Measurements from ENCODE around the gene FITM2.
"Not testable (repeated sequence)": the region's sequence is repeated elsewhere in the genome, so short reads cannot be mapped to it uniquely, and the experiment has no call there.

FITM2 gene

DNA sequence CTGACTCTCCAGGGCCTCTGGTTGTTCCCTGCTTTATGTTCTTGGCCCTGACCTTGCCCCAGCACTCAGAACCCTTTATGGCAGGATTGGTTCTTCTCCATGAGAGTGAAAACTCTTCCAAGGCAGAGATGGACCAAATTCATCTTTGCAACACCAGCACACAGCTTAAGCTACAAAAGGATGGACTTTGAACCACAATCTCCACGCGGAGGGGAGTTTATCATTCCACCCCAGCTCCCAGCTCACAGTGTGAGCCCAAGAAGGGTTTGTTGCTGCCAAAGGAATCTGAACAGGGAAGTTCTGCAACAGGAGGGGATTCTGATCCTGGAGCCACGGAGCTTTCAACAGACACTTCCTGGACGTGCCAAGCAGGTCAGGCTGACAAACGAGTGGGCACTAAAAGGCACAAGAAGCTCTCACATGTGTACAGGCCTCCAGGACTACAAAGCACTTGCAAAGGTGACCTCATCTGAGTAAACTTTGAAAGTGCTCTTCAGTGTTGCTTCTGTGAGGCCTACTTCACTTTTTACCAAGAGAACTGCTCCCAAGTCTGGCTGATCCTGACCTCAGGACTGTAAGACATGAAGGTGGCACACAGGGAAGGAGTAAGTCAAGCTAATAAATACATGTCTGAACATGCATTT is 8.9 kb downstream of the FITM2 start:
- Histone ChIP-seq H3K36me3 (ENCODE audit: control insufficient read depth in 1 of 2, insufficient read depth in 2 of 2, low read depth in 1 of 2, low read length in 2 of 2) (peaks cover 6 to 12% of the 10 kb centered on the region in 2 experiments), H3K79me1 (replicated peaks; ENCODE audit: low read length, poor library complexity, severe bottlenecking) (peaks cover 6% of the 10 kb centered on the region), H2BK15ac (ENCODE audit: low read depth, poor library complexity, severe bottlenecking) (no peak overlapping the region), H4K91ac (ENCODE audit: low read length) (no peak overlapping the region), H2BK120ac (ENCODE audit: low read depth, low read length) (no peak overlapping the region), H3K4me3 (ENCODE audit: insufficient read depth in 1 of 2, low read depth in 1 of 2, low read length in 2 of 2) (no peak overlapping the region), H3K4me2 (ENCODE audit: low read length, poor library complexity, severe bottlenecking) (no peak overlapping the region), H3K18ac (ENCODE audit: low read depth in 1 of 2, low read length in 2 of 2) (no peak overlapping the region), H3K9ac (ENCODE audit: low read length) (no peak overlapping the region), H3K27me3 (ENCODE audit: control insufficient read depth in 1 of 2, insufficient read depth in 1 of 2, low read length in 2 of 2) (no peaks in the 10 kb centered on the region), H3K14ac (ENCODE audit: low read length in 2 of 2) (no peak overlapping the region), H3K27ac (ENCODE audit: low read length, poor library complexity, severe bottlenecking) (no peak overlapping the region), H2BK5ac (ENCODE audit: low read depth, low read length, poor library complexity, severe bottlenecking) (no peak overlapping the region), H3K9me3 (ENCODE audit: control insufficient read depth, low read length) (no peaks in the 10 kb centered on the region), H3K4ac (ENCODE audit: low read depth in 1 of 2, low read length in 2 of 2) (no peak overlapping the region), H4K8ac (ENCODE audit: low read length) (no peak overlapping the region), H2AFZ (ENCODE audit: low read depth, low read length) (no peak overlapping the region), H2AK5ac (ENCODE audit: low read length, severe bottlenecking) (no peak overlapping the region), H2BK12ac (ENCODE audit: low read length in 2 of 2) (no peak overlapping the region), H3K4me1 (ENCODE audit: control insufficient read depth, insufficient read depth, low read depth, low read length) (no peaks in the 10 kb centered on the region), H3K23ac (ENCODE audit: low read length in 2 of 2) (no peak overlapping the region)
- no peak for DNase-seq
- WGBS = 72% methylated on average over 5 of the region's 5 CpGs

- Histone ChIP-seq H4K91ac (ENCODE audit: low read length) (no peak overlapping the region), H3K36me3 (ENCODE audit: control insufficient read depth in 1 of 2, insufficient read depth in 2 of 2, low read depth in 1 of 2, low read length in 2 of 2) (peaks cover 0 to 3% of the 10 kb centered on the region in 2 experiments), H2BK12ac (ENCODE audit: low read length in 2 of 2) (no peak overlapping the region), H3K27ac (ENCODE audit: low read length, poor library complexity, severe bottlenecking) (no peak overlapping the region), H3K23ac (ENCODE audit: low read length in 2 of 2) (no peak overlapping the region), H3K4ac (ENCODE audit: low read depth in 1 of 2, low read length in 2 of 2) (no peak overlapping the region), H3K4me2 (ENCODE audit: low read length, poor library complexity, severe bottlenecking) (no peak overlapping the region), H2BK15ac (ENCODE audit: low read depth, poor library complexity, severe bottlenecking) (no peak overlapping the region), H3K14ac (ENCODE audit: low read length in 2 of 2) (no peak overlapping the region), H2AFZ (ENCODE audit: low read depth, low read length) (no peak overlapping the region), H3K4me3 (ENCODE audit: insufficient read depth in 1 of 2, low read depth in 1 of 2, low read length in 2 of 2) (no peak overlapping the region), H4K8ac (ENCODE audit: low read length) (no peak overlapping the region), H2BK120ac (ENCODE audit: low read depth, low read length) (no peak overlapping the region), H3K18ac (ENCODE audit: low read depth in 1 of 2, low read length in 2 of 2) (no peak overlapping the region), H3K9me3 (ENCODE audit: control insufficient read depth, low read length) (no peaks in the 10 kb centered on the region), H2BK5ac (ENCODE audit: low read depth, low read length, poor library complexity, severe bottlenecking) (no peak overlapping the region), H3K27me3 (ENCODE audit: control insufficient read depth in 1 of 2, insufficient read depth in 1 of 2, low read length in 2 of 2) (no peaks in the 10 kb centered on the region), H3K4me1 (ENCODE audit: control insufficient read depth, insufficient read depth, low read depth, low read length) (no peaks in the 10 kb centered on the region), H3K79me1 (replicated peaks; ENCODE audit: low read length, poor library complexity, severe bottlenecking) (peaks cover 6% of the 10 kb centered on the region), H2AK5ac (ENCODE audit: low read length, severe bottlenecking) (no peak overlapping the region), H3K9ac (ENCODE audit: low read length) (no peak overlapping the region)
- no peak for DNase-seq
These were observed 9.7 kb downstream of the FITM2 start for GRCh38 chr20:44301285-44301684.

DNA sequence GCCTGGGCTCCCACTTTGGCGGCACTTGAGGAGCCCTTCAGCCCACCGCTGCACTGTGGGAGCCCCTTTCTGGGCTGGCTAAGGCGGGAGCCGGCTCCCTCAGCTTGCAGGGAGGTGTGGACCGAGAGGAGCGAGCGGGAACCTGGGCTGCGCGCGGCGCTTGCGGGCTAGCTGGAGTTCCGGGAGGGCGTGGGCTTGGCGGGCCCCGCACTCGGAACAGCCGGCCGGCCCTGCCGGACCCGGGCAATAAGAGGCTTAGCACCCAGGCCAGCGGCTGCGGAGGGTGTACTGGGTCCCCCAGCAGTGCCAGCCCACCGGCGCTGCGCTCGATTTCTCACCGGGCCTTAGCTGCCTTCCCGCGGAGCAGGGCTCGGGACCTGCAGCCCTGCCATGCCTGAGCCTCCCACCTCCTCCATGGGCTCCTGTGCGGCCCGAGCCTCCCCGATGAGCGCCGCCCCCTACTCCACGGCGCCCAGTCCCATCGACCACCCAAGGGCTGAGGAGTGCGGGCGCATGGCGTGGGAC is 11.9 kb downstream of the FITM2 start:
- H3K4me2 ChIP-seq (ENCODE audit: low read length, poor library complexity, severe bottlenecking); H2BK5ac ChIP-seq (ENCODE audit: low read depth, low read length, poor library complexity, severe bottlenecking); H3K23ac ChIP-seq (ENCODE audit: low read length in 2 of 2); H3K18ac ChIP-seq (ENCODE audit: low read depth in 1 of 2, low read length in 2 of 2); H2AFZ ChIP-seq (ENCODE audit: low read depth, low read length); H3K27me3 ChIP-seq (ENCODE audit: control insufficient read depth in 1 of 2, insufficient read depth in 1 of 2, low read length in 2 of 2); H3K14ac ChIP-seq (ENCODE audit: low read length in 2 of 2); H3K79me1 ChIP-seq (replicated peaks; ENCODE audit: low read length, poor library complexity, severe bottlenecking); DNase-seq; H3K36me3 ChIP-seq (ENCODE audit: control insufficient read depth in 1 of 2, insufficient read depth in 2 of 2, low read depth in 1 of 2, low read length in 2 of 2); H2AK5ac ChIP-seq (ENCODE audit: low read length, severe bottlenecking); H2BK15ac ChIP-seq (ENCODE audit: low read depth, poor library complexity, severe bottlenecking); H4K8ac ChIP-seq (ENCODE audit: low read length); H2BK12ac ChIP-seq (ENCODE audit: low read length in 2 of 2); H2BK120ac ChIP-seq (ENCODE audit: low read depth, low read length); H3K4ac ChIP-seq (ENCODE audit: low read depth in 1 of 2, low read length in 2 of 2); H3K4me3 ChIP-seq (ENCODE audit: insufficient read depth in 1 of 2, low read depth in 1 of 2, low read length in 2 of 2); H4K91ac ChIP-seq (ENCODE audit: low read length); H3K9me3 ChIP-seq (ENCODE audit: control insufficient read depth, low read length); H3K4me1 ChIP-seq (ENCODE audit: control insufficient read depth, insufficient read depth, low read depth, low read length); H3K9ac ChIP-seq (ENCODE audit: low read length); H3K27ac ChIP-seq (ENCODE audit: low read length, poor library complexity, severe bottlenecking): not testable (repeated sequence)
- 97% methylated on average over 28 of the region's 42 CpGs for WGBS

DNA sequence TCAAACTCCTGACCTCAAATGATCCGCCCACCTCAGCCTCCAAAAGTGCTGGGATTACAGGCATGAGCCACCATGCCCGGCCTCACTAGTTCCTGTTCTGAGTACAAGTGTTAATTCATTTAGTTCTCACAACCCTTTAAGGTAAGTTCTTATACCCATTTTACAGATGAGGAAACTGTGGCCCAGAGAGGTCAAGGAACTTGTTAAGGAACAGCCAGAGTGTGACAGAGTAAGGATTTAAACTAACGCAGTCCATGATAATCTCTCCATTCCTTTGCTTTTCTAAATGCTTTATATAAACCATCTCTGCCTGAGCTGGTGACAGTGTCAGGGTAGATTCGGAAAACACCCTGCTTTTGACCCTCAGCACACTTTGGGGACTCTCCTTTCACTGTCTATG is 13.3 kb downstream of the FITM2 start:
- Histone ChIP-seq H4K91ac (ENCODE audit: low read length) (no peak overlapping the region), H3K4me2 (ENCODE audit: low read length, poor library complexity, severe bottlenecking) (no peak overlapping the region), H3K36me3 (ENCODE audit: control insufficient read depth in 1 of 2, insufficient read depth in 2 of 2, low read depth in 1 of 2, low read length in 2 of 2) (no peaks in the 10 kb centered on the region), H3K27me3 (ENCODE audit: control insufficient read depth in 1 of 2, insufficient read depth in 1 of 2, low read length in 2 of 2) (no peaks in the 10 kb centered on the region), H3K14ac (ENCODE audit: low read length in 2 of 2) (no peak overlapping the region), H4K8ac (ENCODE audit: low read length) (no peak overlapping the region), H2BK120ac (ENCODE audit: low read depth, low read length) (no peak overlapping the region), H2BK12ac (ENCODE audit: low read length in 2 of 2) (no peak overlapping the region), H3K4me1 (ENCODE audit: control insufficient read depth, insufficient read depth, low read depth, low read length) (peaks cover 2% of the 10 kb centered on the region), H2AFZ (ENCODE audit: low read depth, low read length) (no peak overlapping the region), H3K9ac (ENCODE audit: low read length) (no peak overlapping the region), H3K27ac (ENCODE audit: low read length, poor library complexity, severe bottlenecking) (no peak overlapping the region), H2BK15ac (ENCODE audit: low read depth, poor library complexity, severe bottlenecking) (no peak overlapping the region), H2BK5ac (ENCODE audit: low read depth, low read length, poor library complexity, severe bottlenecking) (no peak overlapping the region), H3K79me1 (replicated peaks; ENCODE audit: low read length, poor library complexity, severe bottlenecking) (peaks cover 4% of the 10 kb centered on the region), H3K23ac (ENCODE audit: low read length in 2 of 2) (no peak overlapping the region), H3K9me3 (ENCODE audit: control insufficient read depth, low read length) (no peaks in the 10 kb centered on the region), H3K4me3 (ENCODE audit: insufficient read depth in 1 of 2, low read depth in 1 of 2, low read length in 2 of 2) (no peak overlapping the region), H3K4ac (ENCODE audit: low read depth in 1 of 2, low read length in 2 of 2) (no peak overlapping the region), H2AK5ac (ENCODE audit: low read length, severe bottlenecking) (no peak overlapping the region), H3K18ac (ENCODE audit: low read depth in 1 of 2, low read length in 2 of 2) (no peak overlapping the region)
- WGBS = 98% methylated on average over 3 of the region's 4 CpGs
- no peak for DNase-seq

Data from mesenchymal stem cell (in vitro differentiated cells and primary cell).